IPS-15b (cell line): ENCODE data around the gene SLC25A42.

Experiments
- H3K27me3 ChIP-seq: one replicate; pipeline ENCODE4 v1.6.1; 2013; ENCODE audit warnings: low read length; ENCODE audit not compliant: control insufficient read depth, insufficient read depth
- H3K36me3 ChIP-seq: one replicate; pipeline ENCODE4 v1.6.1; 2013; ENCODE audit warnings: low read length; ENCODE audit not compliant: control insufficient read depth, insufficient read depth
- H3K4me1 ChIP-seq: one replicate; pipeline ENCODE4 v1.6.1; 2013; ENCODE audit warnings: mild to moderate bottlenecking, low read length; ENCODE audit not compliant: control insufficient read depth, insufficient read depth
- H3K4me3 ChIP-seq: one replicate; pipeline ENCODE4 v1.5.1; 2013; ENCODE audit warnings: low read depth, low read length
- H3K9ac ChIP-seq: one replicate; pipeline ENCODE4 v1.6.1; 2013; ENCODE audit warnings: low read depth, mild to moderate bottlenecking, low read length
- H3K9me3 ChIP-seq: one replicate; pipeline ENCODE4 v1.6.1; 2013; ENCODE audit warnings: mild to moderate bottlenecking, low read length; ENCODE audit not compliant: control insufficient read depth, insufficient read depth

The SLC25A42 gene

DNA sequence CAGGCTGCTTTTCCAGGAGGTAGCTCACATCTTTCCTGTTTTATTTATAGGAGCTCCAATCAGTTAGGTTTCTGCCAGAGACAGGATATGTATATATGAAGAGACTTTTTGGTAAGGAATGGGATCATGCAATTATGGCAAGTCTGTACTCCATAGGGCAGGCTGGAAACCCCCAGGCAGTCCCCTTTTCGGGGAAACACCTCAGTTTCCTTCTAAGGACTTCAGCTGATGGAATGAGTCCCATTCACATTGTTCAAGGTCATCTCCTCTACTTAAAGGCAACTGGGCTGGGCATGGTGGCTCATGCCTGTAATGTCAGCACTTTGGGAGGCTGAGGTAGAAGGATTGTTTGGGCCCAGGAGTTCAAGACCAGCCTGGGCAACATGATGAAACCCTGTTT, 10.9 kb upstream of the SLC25A42 start:
- H3K27me3 ChIP-seq = no peaks in the 10 kb centered on the region
- no peaks in the 10 kb centered on the region for H3K9me3 ChIP-seq
- no peak overlapping the region for H3K4me3 ChIP-seq
- H3K4me1 ChIP-seq = no peaks in the 10 kb centered on the region
- no peak overlapping the region for H3K9ac ChIP-seq
- H3K36me3 ChIP-seq = peaks cover 52% of the 10 kb centered on the region

- Histone ChIP-seq H3K9me3 (no peaks in the 10 kb centered on the region), H3K4me3 (no peak overlapping the region), H3K4me1 (no peaks in the 10 kb centered on the region), H3K27me3 (no peaks in the 10 kb centered on the region), H3K9ac (no peak overlapping the region), H3K36me3 (peaks cover 57% of the 10 kb centered on the region)
Measured at GRCh38 chr19:19053508-19054314, 10.1 kb upstream of the SLC25A42 start.

GRCh38 chr19:19054315-19054938, 9.4 kb upstream of the SLC25A42 start:
- no peaks in the 10 kb centered on the region for H3K9me3 ChIP-seq
- no peak overlapping the region for H3K9ac ChIP-seq
- no peaks in the 10 kb centered on the region for H3K4me1 ChIP-seq
- H3K36me3 ChIP-seq = peaks cover 63% of the 10 kb centered on the region
- no peaks in the 10 kb centered on the region for H3K27me3 ChIP-seq
- no peak overlapping the region for H3K4me3 ChIP-seq

- H3K36me3 ChIP-seq = peaks cover 63% of the 10 kb centered on the region
Measured at GRCh38 chr19:19054939-19055440, 8.8 kb upstream of the SLC25A42 start.

GRCh38 chr19:19055701-19056100, 8.1 kb upstream of the SLC25A42 start:
- H3K9me3 ChIP-seq = no peaks in the 10 kb centered on the region
- peaks cover 63% of the 10 kb centered on the region for H3K36me3 ChIP-seq
- no peaks in the 10 kb centered on the region for H3K4me1 ChIP-seq
- no peak overlapping the region for H3K9ac ChIP-seq
- no peaks in the 10 kb centered on the region for H3K27me3 ChIP-seq
- no peak overlapping the region for H3K4me3 ChIP-seq

More at GRCh38 chr19:19054939-19055440, 8.8 kb upstream of the SLC25A42 start:
- Histone ChIP-seq H3K9ac (no peak overlapping the region), H3K4me1 (no peaks in the 10 kb centered on the region), H3K4me3 (no peak overlapping the region), H3K27me3 (no peaks in the 10 kb centered on the region), H3K9me3 (no peaks in the 10 kb centered on the region)

GRCh38 chr19:19056636-19057275, 7.0 kb upstream of the SLC25A42 start:
- Histone ChIP-seq H3K36me3 (peaks cover 59% of the 10 kb centered on the region), H3K4me1 (no peaks in the 10 kb centered on the region), H3K27me3 (no peaks in the 10 kb centered on the region), H3K9ac (no peak overlapping the region), H3K9me3 (no peaks in the 10 kb centered on the region), H3K4me3 (no peak overlapping the region)

GRCh38 chr19:19057317-19057716, 6.5 kb upstream of the SLC25A42 start:
- Histone ChIP-seq H3K4me3 (no peak overlapping the region), H3K4me1 (peaks cover 2% of the 10 kb centered on the region), H3K27me3 (no peaks in the 10 kb centered on the region), H3K36me3 (peaks cover 53% of the 10 kb centered on the region), H3K9ac (no peak overlapping the region), H3K9me3 (no peaks in the 10 kb centered on the region)

DNA sequence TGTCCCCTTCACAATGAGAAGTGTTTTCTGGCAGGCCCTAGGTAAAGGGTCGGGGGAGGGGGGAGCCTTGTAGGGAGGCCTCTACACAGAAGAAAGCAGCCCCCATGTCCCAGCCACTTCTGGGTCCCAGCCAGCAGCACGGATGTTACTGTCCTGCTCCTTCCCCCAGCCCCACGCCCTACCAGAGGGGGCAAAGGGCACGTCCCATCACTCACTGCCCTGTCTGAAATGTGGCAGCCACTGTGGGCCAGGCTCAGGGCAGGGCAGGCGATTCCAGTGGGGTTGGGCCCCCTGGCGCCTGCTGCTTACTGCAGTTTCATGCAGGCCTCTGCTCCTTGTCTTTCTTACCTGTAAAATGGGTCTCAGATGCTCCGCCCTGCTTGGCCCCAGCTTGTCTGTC, 6.1 kb upstream of the SLC25A42 start:
- no peaks in the 10 kb centered on the region for H3K27me3 ChIP-seq
- no peak overlapping the region for H3K9ac ChIP-seq
- H3K9me3 ChIP-seq = no peaks in the 10 kb centered on the region
- H3K36me3 ChIP-seq = peaks cover 49% of the 10 kb centered on the region
- H3K4me3 ChIP-seq = no peak overlapping the region
- H3K4me1 ChIP-seq = peaks cover 3% of the 10 kb centered on the region

GRCh38 chr19:19059018-19059836, 4.6 kb upstream of the SLC25A42 start:
- no peaks in the 10 kb centered on the region for H3K27me3 ChIP-seq
- H3K9me3 ChIP-seq = no peaks in the 10 kb centered on the region
- H3K9ac ChIP-seq = no peak overlapping the region
- peaks cover 8% of the 10 kb centered on the region for H3K4me1 ChIP-seq
- no peak overlapping the region for H3K4me3 ChIP-seq
- peaks cover 42% of the 10 kb centered on the region for H3K36me3 ChIP-seq

- peaks cover 11% of the 10 kb centered on the region for H3K4me1 ChIP-seq
- peaks cover 34% of the 10 kb centered on the region for H3K36me3 ChIP-seq
- H3K27me3 ChIP-seq = peaks cover 7% of the 10 kb centered on the region
- H3K9ac ChIP-seq = no peak overlapping the region
- H3K9me3 ChIP-seq = no peaks in the 10 kb centered on the region
- H3K4me3 ChIP-seq = no peak overlapping the region
Measured at GRCh38 chr19:19059837-19060611, 3.8 kb upstream of the SLC25A42 start.

GRCh38 chr19:19061506-19061905, 2.3 kb upstream of the SLC25A42 start:
- H3K9ac ChIP-seq = no peak overlapping the region
- no peak overlapping the region for H3K4me3 ChIP-seq
- H3K9me3 ChIP-seq = no peaks in the 10 kb centered on the region
- peaks cover 17% of the 10 kb centered on the region for H3K27me3 ChIP-seq
- peaks cover 24% of the 10 kb centered on the region for H3K36me3 ChIP-seq
- H3K4me1 ChIP-seq = peaks cover 11% of the 10 kb centered on the region
